Measurements from ENCODE around the gene SCAF11. TPM values are rescaled to one million over a fixed set of nuclear protein-coding genes. Genes with fewer than 3 reads are reported as not detected.

Gene SCAF11
- total RNA-seq, 4 donors from 2014 or later = 56.7 to 181 (median 101) TPM

GRCh38 chr12:45974171-45974719 lies 16.1 kb downstream of the SCAF11 start:
- no peaks in the 10 kb centered on the region for H3K27me3 ChIP-seq
- DNase-seq = no peak
- in situ Hi-C loops (cut with MboI; ENCODE audit: low pct_ligation_motif_present in 1 of 4, low pct_unique_long_range_greater_than_20kb in 1 of 4, low sequenced_read_pairs in 3 of 4) = no loop called here
- TF ChIP-seq, protein P1, sequence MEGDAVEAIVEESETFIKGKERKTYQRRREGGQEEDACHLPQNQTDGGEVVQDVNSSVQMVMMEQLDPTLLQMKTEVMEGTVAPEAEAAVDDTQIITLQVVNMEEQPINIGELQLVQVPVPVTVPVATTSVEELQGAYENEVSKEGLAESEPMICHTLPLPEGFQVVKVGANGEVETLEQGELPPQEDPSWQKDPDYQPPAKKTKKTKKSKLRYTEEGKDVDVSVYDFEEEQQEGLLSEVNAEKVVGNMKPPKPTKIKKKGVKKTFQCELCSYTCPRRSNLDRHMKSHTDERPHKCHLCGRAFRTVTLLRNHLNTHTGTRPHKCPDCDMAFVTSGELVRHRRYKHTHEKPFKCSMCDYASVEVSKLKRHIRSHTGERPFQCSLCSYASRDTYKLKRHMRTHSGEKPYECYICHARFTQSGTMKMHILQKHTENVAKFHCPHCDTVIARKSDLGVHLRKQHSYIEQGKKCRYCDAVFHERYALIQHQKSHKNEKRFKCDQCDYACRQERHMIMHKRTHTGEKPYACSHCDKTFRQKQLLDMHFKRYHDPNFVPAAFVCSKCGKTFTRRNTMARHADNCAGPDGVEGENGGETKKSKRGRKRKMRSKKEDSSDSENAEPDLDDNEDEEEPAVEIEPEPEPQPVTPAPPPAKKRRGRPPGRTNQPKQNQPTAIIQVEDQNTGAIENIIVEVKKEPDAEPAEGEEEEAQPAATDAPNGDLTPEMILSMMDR (IDR thresholded peaks at IDR 0.05) = no peak
- TF ChIP-seq POLR2A (IDR thresholded peaks at IDR 0.05) (no peak), EP300 (IDR thresholded peaks at IDR 0.05; ENCODE audit: low read depth) (no peak), POLR2AphosphoS5 (IDR thresholded peaks at IDR 0.05) (no peak)
- H3K27ac ChIP-seq = no peak overlapping the region
- intact Hi-C loops (cut with DNase I; ENCODE audit: low total_unique reads) = no loop called here
- H3K4me1 ChIP-seq = peaks cover 19 to 57% (median 32%) of the 10 kb centered on the region in 4 donors
- H3K4me3 ChIP-seq = no peak overlapping the region
- H3K9me3 ChIP-seq = no peaks in the 10 kb centered on the region
- no peaks in the 10 kb centered on the region for H3K36me3 ChIP-seq

- Histone ChIP-seq H3K4me1 (peaks cover 20 to 60% (median 32%) of the 10 kb centered on the region in 4 donors), H3K36me3 (no peaks in the 10 kb centered on the region), H3K4me3 (no peak overlapping the region), H3K27me3 (no peaks in the 10 kb centered on the region), H3K9me3 (no peaks in the 10 kb centered on the region), H3K27ac (no peak overlapping the region)
- WGBS, 2 donors (ENCODE audit: low coverage in 1 of 2) = 66% methylated on average over 2 of the region's 2 CpGs; no CpG with 5 or more reads in 1 of the 2 donors
- no peak for DNase-seq
- TF ChIP-seq POLR2AphosphoS5 (IDR thresholded peaks at IDR 0.05) (no peak), EP300 (IDR thresholded peaks at IDR 0.05; ENCODE audit: low read depth) (no peak), POLR2A (IDR thresholded peaks at IDR 0.05) (no peak)
- TF ChIP-seq, protein P1 (IDR thresholded peaks at IDR 0.05) = no peak
- in situ Hi-C loops (cut with MboI; ENCODE audit: low pct_ligation_motif_present in 1 of 4, low pct_unique_long_range_greater_than_20kb in 1 of 4, low sequenced_read_pairs in 3 of 4) (no loop called here), intact Hi-C loops (cut with DNase I; ENCODE audit: low total_unique reads) (no loop called here)
Measured at GRCh38 chr12:45973526-45973925, 16.8 kb downstream of the SCAF11 start.

GRCh38 chr12:45970391-45970790 lies 20.0 kb downstream of the SCAF11 start:
- no peak overlapping the region for H3K4me3 ChIP-seq
- TF ChIP-seq EP300 (IDR thresholded peaks at IDR 0.05; ENCODE audit: low read depth) = no peak
- TF ChIP-seq, protein P1 (IDR thresholded peaks at IDR 0.05) = no peak
- TF ChIP-seq POLR2A (IDR thresholded peaks at IDR 0.05) = no peak
- TF ChIP-seq POLR2AphosphoS5 (IDR thresholded peaks at IDR 0.05) = no peak
- WGBS, 2 donors (ENCODE audit: low coverage in 1 of 2) = 92 to 93% methylated on average over 1 of the region's 1 CpG
- H3K27ac ChIP-seq = no peak overlapping the region
- H3K27me3 ChIP-seq = no peaks in the 10 kb centered on the region
- H3K36me3 ChIP-seq = no peaks in the 10 kb centered on the region
- no peaks in the 10 kb centered on the region for H3K9me3 ChIP-seq
- H3K4me1 ChIP-seq = peaks cover 4 to 55% (median 25%) of the 10 kb centered on the region in 4 donors
- intact Hi-C loops (cut with DNase I; ENCODE audit: low total_unique reads) = no loop called here
- DNase-seq = no peak
- in situ Hi-C loops (cut with MboI; ENCODE audit: low pct_ligation_motif_present in 1 of 4, low pct_unique_long_range_greater_than_20kb in 1 of 4, low sequenced_read_pairs in 3 of 4) = no loop called here

- H3K36me3 ChIP-seq = no peaks in the 10 kb centered on the region
- no peak overlapping the region for H3K4me3 ChIP-seq
- in situ Hi-C loops (cut with MboI; ENCODE audit: low pct_ligation_motif_present in 1 of 4, low pct_unique_long_range_greater_than_20kb in 1 of 4, low sequenced_read_pairs in 3 of 4) = no loop called here
- TF ChIP-seq, protein P1 (IDR thresholded peaks at IDR 0.05) = no peak
- TF ChIP-seq POLR2AphosphoS5 (IDR thresholded peaks at IDR 0.05) (no peak), POLR2A (IDR thresholded peaks at IDR 0.05) (no peak), EP300 (IDR thresholded peaks at IDR 0.05; ENCODE audit: low read depth) (no peak)
- peaks cover 4 to 56% (median 19%) of the 10 kb centered on the region in 4 donors for H3K4me1 ChIP-seq
- H3K27ac ChIP-seq = no peak overlapping the region
- no peaks in the 10 kb centered on the region for H3K9me3 ChIP-seq
- DNase-seq = no peak
- intact Hi-C loops (cut with DNase I; ENCODE audit: low total_unique reads) = no loop called here
- 25 to 50% methylated on average over 1 to 2 of the region's 2 CpGs for WGBS, 2 donors (ENCODE audit: low coverage in 1 of 2)
- no peaks in the 10 kb centered on the region for H3K27me3 ChIP-seq
Measured at GRCh38 chr12:45969084-45969483, 21.3 kb downstream of the SCAF11 start.

Measured in transverse colon (tissue), 4 donors.